IPS DF 6.9 (cell line): ENCODE data around the gene HBEGF.

ENCODE experiments used
- DNase-seq: peaks from one replicate; pipeline ENCODE4 v3.0.0-alpha.2; 2013; ENCODE audit warnings: low read depth, low spot score
- H3K27ac ChIP-seq: one replicate; pipeline ENCODE4 v1.5.1; 2013; ENCODE audit warnings: low read length, control low read depth
- H3K27me3 ChIP-seq: 2 replicates; pipeline ENCODE4 v1.6.1; 2013; ENCODE audit warnings: mild to moderate bottlenecking, low read length; ENCODE audit not compliant: control insufficient read depth, insufficient read depth
- H3K36me3 ChIP-seq: 2 replicates; pipeline ENCODE4 v1.6.1; 2013; ENCODE audit warnings: low read length; ENCODE audit not compliant: control insufficient read depth, insufficient read depth
- H3K4me1 ChIP-seq: 2 replicates; pipeline ENCODE4 v1.6.1; 2013; ENCODE audit warnings: low read length; ENCODE audit not compliant: control insufficient read depth, insufficient read depth
- H3K4me3 ChIP-seq: 2 replicates; pipeline ENCODE4 v1.5.1; 2013; ENCODE audit warnings: mild to moderate bottlenecking, low read length
- H3K9me3 ChIP-seq: 2 replicates; pipeline ENCODE4 v1.6.1; 2013; ENCODE audit warnings: low read length, inconsistent platforms; ENCODE audit not compliant: control insufficient read depth, insufficient read depth
- WGBS: extraction: QIAGEN DNeasy Blood & Tissue Kit; methylation state at CpG from one replicate; pipeline ENCODE4 v1.1.7; 2013; ENCODE audit warnings: mixed read lengths, missing lambda C conversion rate; ENCODE audit not compliant: insufficient read length, insufficient coverage; 5-methylcytosine and 5-hydroxymethylcytosine counted together

HBEGF gene

GRCh38 chr5:140305471-140305870 lies 40.9 kb downstream of the HBEGF start:
- WGBS: no CpG with 5 or more reads among the region's 1 CpG
- no peaks in the 10 kb centered on the region for H3K27me3 ChIP-seq
- no peak for DNase-seq

GRCh38 chr5:140303966-140304365 lies 42.4 kb downstream of the HBEGF start:
- no peaks in the 10 kb centered on the region for H3K27me3 ChIP-seq
- H3K4me1 ChIP-seq: no peaks in the 10 kb centered on the region
- no CpG with 5 or more reads among the region's 15 CpGs for WGBS
- no peaks in the 10 kb centered on the region; the same call in 1 of the 2 replicates for H3K36me3 ChIP-seq
- H3K27ac ChIP-seq: no peak overlapping the region
- no peaks in the 10 kb centered on the region for H3K9me3 ChIP-seq
- DNase-seq: no peak
- H3K4me3 ChIP-seq: no peak overlapping the region

More at GRCh38 chr5:140305471-140305870, 40.9 kb downstream of the HBEGF start:
- Histone ChIP-seq H3K9me3 (no peaks in the 10 kb centered on the region), H3K4me1 (no peaks in the 10 kb centered on the region), H3K36me3 (no peaks in the 10 kb centered on the region), H3K4me3 (no peak overlapping the region), H3K27ac (no peak overlapping the region)

GRCh38 chr5:140302786-140303639 lies 43.4 kb downstream of the HBEGF start, which contains the start of gene PFDN1:
PFDN1 (minus strand) TSS chr5:140303101; CDS start chr5:140303073, 28 bp downstream.
- Histone ChIP-seq H3K27ac (no peak within 1 kb of the TSS), H3K4me3 (peak within 1 kb of the TSS; percentile 100), H3K9me3 (no peaks in the 10 kb centered on the region), H3K27me3 (no peaks in the 10 kb centered on the region), H3K4me1 (no peaks in the 10 kb centered on the region), H3K36me3 (peaks cover 2% of the 10 kb centered on the region; the same call in 1 of the 2 replicates)
- peak; percentile 70 for DNase-seq
- no CpG with 5 or more reads among the region's 30 CpGs for WGBS

GRCh38 chr5:140301136-140301535 lies 45.3 kb downstream of the HBEGF start:
- Histone ChIP-seq H3K36me3 (peaks cover 2% of the 10 kb centered on the region; the same call in 1 of the 2 replicates), H3K9me3 (no peaks in the 10 kb centered on the region), H3K4me3 (no peak overlapping the region), H3K4me1 (no peaks in the 10 kb centered on the region), H3K27ac (no peak overlapping the region), H3K27me3 (no peaks in the 10 kb centered on the region)
- whole genome bisulfite sequencing: no CpG with 5 or more reads among the region's 1 CpG
- DNase-seq: no peak

- Histone ChIP-seq H3K36me3 (peaks cover 2% of the 10 kb centered on the region; the same call in 1 of the 2 replicates), H3K4me1 (no peaks in the 10 kb centered on the region), H3K4me3 (no peak overlapping the region), H3K27ac (no peak overlapping the region), H3K27me3 (no peaks in the 10 kb centered on the region), H3K9me3 (no peaks in the 10 kb centered on the region)
- DNase-seq: no peak
- no CpG with 5 or more reads among the region's 5 CpGs for WGBS
These were observed 47.3 kb downstream of the HBEGF start for GRCh38 chr5:140299056-140299455.

- Histone ChIP-seq H3K4me1 (no peaks in the 10 kb centered on the region), H3K27me3 (no peaks in the 10 kb centered on the region), H3K4me3 (no peak overlapping the region), H3K9me3 (no peaks in the 10 kb centered on the region), H3K36me3 (peaks cover 2% of the 10 kb centered on the region; the same call in 1 of the 2 replicates), H3K27ac (no peak overlapping the region)
- no peak for DNase-seq
- no CpG with 5 or more reads among the region's 1 CpG for WGBS
These were observed 48.2 kb downstream of the HBEGF start for GRCh38 chr5:140298183-140298601.

GRCh38 chr5:140297283-140297682 lies 49.1 kb downstream of the HBEGF start:
- Histone ChIP-seq H3K27ac (no peak overlapping the region), H3K4me3 (no peak overlapping the region), H3K4me1 (no peaks in the 10 kb centered on the region), H3K27me3 (no peaks in the 10 kb centered on the region), H3K36me3 (peaks cover 2% of the 10 kb centered on the region; the same call in 1 of the 2 replicates), H3K9me3 (no peaks in the 10 kb centered on the region)
- no peak for DNase-seq
- 100% methylated on average over 1 of the region's 5 CpGs for WGBS

GRCh38 chr5:140296289-140296688 lies 50.1 kb downstream of the HBEGF start:
- no peak overlapping the region for H3K27ac ChIP-seq
- peaks cover 2% of the 10 kb centered on the region; the same call in 1 of the 2 replicates for H3K36me3 ChIP-seq
- H3K4me3 ChIP-seq: no peak overlapping the region
- no peak for DNase-seq
- no peaks in the 10 kb centered on the region for H3K27me3 ChIP-seq
- no peaks in the 10 kb centered on the region for H3K9me3 ChIP-seq
- no CpG with 5 or more reads among the region's 3 CpGs for WGBS
- no peaks in the 10 kb centered on the region for H3K4me1 ChIP-seq

- DNase-seq: no peak
- H3K27me3 ChIP-seq: no peaks in the 10 kb centered on the region
- no peaks in the 10 kb centered on the region for H3K4me1 ChIP-seq
- no CpG with 5 or more reads among the region's 1 CpG for WGBS
- H3K27ac ChIP-seq: no peak overlapping the region
- H3K36me3 ChIP-seq: peaks cover 2% of the 10 kb centered on the region; the same call in 1 of the 2 replicates
- no peaks in the 10 kb centered on the region for H3K9me3 ChIP-seq
- no peak overlapping the region for H3K4me3 ChIP-seq
These were observed 51.0 kb downstream of the HBEGF start for GRCh38 chr5:140295414-140295813.

- Histone ChIP-seq H3K27me3 (no peaks in the 10 kb centered on the region), H3K27ac (no peak overlapping the region), H3K4me3 (no peak overlapping the region), H3K9me3 (no peaks in the 10 kb centered on the region), H3K4me1 (no peaks in the 10 kb centered on the region), H3K36me3 (0 out of 2 replicates have a peak, but pooled peaks cover 2% of the 10 kb centered on the region)
- no peak for DNase-seq
- WGBS: no CpG with 5 or more reads among the region's 2 CpGs
These were observed 51.6 kb downstream of the HBEGF start for GRCh38 chr5:140294753-140295152.
